Epithelial cell of prostate (primary cell): ENCODE results near the gene ORC6.

ENCODE experiments used
- DNase-seq: peaks from one replicate; pipeline ENCODE4 v3.0.0-alpha.2; 2011; ENCODE audit warnings: low read depth, low spot score
- H3K27ac ChIP-seq: fragments of 450-650 bp; 2 replicates; pipeline ENCODE4 v1.5.1; 2017; ENCODE audit warnings: mild to moderate bottlenecking

ORC6 gene

DNA sequence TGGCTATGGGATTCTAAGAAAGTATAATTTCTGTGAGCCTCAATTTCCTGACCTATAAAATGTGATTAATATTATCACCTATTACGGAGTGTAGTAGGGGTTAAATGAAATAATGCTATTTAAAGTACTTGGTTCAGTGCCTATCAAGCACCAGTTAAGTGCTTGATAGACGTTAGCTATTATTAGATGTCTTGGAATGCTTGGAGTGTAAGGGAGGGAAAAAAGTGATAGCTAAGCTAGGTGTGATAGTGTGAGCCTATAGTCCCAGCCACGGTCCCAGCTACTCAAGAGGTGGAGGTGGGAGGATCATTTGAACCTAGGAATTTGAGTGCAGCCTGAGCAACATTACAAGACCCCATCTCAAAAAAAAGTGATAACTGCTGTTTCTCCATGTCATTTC is 7.5 kb downstream of the ORC6 start:
- no peak overlapping the region for H3K27ac ChIP-seq
- no peak for DNase-seq

DNA sequence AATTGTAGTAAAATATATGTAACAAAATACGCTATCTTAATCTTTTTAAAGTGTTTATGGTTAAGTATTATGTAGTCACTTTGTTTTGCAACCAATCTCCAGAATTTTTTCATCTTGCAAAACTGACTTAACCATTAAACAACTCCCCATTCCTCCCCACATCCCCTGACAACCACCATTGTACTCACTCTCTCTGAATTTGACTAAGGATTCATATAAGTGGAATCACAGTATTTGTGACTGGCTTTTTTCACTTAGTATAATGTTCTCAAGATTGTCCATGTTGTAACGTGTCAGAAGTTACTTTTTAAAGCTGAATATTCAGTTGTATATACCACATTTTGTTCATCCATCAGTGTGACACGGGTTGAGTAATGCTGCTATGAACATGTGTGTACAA is 10.6 kb downstream of the ORC6 start:
- H3K27ac ChIP-seq = no peak overlapping the region
- DNase-seq = no peak

- H3K27ac ChIP-seq = no peak overlapping the region
- no peak for DNase-seq
Observed at GRCh38 chr16:46701615-46702014, 12.2 kb downstream of the ORC6 start.

DNA sequence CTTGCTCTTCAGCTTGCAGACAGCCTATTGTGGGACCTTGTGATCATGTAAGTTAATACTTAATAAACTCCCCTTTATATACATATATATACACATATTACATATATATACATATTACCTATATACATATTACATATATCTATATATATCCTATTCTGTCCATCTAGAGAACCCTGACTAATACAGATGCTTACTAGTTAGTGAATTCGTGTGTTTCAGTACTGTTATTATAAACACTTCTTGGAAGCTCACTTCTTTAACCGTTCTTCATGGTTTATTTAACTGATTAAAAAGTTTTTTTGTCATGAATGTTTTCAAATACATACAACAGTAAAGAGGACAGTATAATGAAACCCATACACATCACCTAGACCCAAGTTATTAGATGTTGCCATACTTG is 12.6 kb downstream of the ORC6 start:
- no peak overlapping the region for H3K27ac ChIP-seq
- no peak for DNase-seq

DNA sequence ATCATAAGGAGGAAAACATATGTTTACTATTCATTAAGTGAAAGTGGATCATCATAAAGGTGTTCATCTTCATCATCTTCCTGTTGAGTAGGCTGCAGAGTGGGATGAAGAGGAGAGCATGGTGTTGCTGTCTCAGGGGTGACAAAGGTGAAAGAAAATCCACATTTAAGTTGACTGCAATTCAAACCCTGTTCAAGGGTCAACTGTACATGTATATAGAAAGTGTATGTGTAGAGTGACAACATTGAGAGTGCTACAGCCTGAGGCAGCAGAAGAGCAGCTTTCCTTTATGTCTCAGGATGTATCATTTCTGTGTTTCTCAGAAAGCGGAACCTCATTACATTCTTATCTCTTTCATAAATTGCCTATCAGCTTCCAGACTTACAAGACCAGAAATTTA is 17.2 kb downstream of the ORC6 start:
- no peak for DNase-seq

DNA sequence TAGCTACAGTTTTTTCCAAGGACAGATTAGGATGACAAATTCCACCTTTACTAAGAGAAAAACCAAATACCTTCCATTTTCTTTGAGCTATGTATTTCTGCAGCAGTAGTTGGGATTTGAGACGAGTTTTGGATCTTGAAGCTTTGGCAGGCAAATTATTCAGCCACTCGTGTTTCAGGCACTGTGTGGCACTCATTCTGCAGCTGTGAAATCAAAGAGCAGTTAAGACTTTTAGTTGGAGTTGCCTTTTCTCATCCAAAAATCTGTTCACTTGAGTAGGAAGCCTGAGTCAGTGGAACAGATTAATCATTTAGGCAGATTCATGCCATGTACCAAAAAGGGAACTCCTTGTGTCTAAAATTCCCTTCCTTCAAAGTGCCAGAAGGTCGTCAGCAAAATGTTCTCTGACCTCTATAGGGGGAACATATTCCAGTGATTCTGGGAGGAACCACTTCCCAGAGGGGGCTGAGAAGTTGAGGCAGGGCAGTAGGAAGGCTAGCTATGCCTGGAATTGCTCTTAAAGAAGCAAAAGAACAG is 20.1 kb downstream of the ORC6 start:
- H3K27ac ChIP-seq = no peak overlapping the region
- DNase-seq = no peak

More for the DNA sequence above, 17.2 kb downstream of the ORC6 start:
- no peak overlapping the region for H3K27ac ChIP-seq

DNA sequence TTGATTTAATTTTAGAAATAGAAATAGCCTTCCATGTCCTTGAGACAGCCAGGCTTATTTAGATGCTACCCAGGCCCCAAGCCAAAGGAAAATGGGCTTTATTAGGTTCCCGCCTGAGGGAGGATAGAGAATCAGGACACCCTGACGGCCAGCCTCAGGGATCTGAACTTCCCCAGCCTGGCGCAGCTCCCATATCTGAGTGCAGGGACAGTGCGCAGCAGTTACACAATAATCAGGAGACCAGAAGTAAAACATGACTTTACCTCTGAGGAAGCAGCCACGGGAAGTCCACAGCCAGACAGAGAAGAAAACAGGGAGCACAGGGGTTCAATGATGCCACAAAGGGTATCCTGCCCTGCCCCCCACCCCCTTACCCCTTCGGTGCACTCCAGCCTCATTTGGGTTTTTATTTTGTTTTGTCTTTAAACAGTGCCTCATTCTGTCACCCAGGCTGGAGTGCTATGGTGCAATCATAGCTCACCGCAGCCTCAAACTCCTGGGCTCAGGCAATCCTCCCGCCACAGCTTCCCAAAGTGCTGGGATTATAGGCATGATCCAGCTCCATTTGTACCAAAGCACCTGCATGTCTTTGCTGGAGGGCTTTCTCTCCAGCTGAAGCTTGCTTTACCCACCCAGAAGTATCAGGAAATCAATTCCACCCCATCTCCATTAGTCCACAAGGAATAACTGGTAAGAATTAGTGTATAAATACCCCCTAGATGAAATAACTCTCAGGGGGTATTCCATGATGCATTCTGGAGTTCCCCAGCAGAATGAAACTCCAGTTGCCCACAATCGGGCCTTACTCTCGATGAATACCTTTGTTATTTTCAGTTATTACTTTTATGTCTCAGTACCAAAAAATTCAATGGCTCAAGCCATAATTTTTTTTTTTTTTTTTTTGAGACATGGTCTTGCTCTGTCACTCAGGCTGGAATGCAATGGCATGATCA is 21.9 kb downstream of the ORC6 start:
- DNase-seq = no peak
- H3K27ac ChIP-seq = no peak overlapping the region

DNA sequence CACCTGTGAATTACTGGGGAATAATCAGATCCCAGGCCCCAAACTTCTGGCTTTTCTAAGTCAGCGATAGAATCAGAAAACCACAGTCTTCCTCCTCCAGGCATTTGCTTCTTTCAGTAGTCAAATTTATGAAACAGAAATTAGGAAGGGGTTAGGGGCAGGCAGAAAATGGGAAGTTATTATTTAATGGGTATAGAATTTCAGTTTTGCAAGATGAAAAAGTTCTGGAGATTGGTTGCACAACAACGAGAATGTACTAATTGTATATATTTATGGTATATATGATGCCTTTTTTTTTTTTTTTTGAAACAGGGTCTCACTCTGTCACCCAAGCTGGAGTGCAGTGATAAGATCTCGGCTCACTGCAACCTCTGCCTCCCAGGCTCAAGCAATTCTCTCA is 23.5 kb downstream of the ORC6 start:
- no peak for DNase-seq
- H3K27ac ChIP-seq = no peak overlapping the region

GRCh38 chr16:46713634-46714033 is 24.2 kb downstream of the ORC6 start:
- no peak for DNase-seq
- no peak overlapping the region for H3K27ac ChIP-seq

- DNase-seq = no peak
- H3K27ac ChIP-seq = no peak overlapping the region
Observed at GRCh38 chr16:46714797-46715591, 25.5 kb downstream of the ORC6 start.

GRCh38 chr16:46715769-46716305 is 26.4 kb downstream of the ORC6 start:
- no peak overlapping the region for H3K27ac ChIP-seq
- no peak for DNase-seq

DNA sequence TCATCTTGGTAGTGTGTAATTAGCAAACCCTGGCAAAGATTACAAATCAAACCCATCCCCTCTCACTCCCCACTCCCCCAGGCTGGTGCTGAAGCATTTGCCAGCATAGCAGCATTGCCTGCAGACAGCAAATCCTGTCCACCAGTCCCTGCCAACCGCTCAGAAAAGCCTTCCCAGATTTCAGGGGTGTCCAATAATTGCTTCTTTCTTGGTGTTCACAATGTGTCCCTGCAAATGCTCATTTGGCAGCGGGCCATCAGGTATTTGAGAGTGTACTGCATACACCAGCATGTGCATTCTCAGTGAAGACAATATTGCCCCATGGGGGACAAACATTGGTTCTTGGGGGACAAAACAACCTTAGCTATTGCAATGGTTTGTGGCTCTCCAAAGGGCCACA is 28.2 kb downstream of the ORC6 start:
- no peak overlapping the region for H3K27ac ChIP-seq

DNA sequence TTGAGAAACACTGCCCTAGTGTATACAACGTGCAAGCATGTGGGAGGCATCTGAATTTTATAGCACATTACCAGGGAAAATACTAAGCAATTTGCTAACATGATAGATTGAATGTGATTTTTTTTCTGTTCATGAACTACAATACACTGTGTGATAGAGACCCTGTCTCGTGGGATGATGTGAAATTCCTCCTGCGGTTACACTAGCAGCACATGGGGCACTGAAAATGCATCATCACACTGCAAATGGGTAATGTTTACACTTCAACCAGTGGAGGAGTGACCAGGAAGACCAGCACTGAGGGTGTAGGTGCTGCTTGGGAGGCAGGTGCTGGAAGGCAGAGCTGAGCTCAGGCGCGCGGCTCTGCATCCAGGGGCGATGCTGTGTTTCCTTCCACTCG is 28.8 kb downstream of the ORC6 start:
- no peak for DNase-seq
- no peak overlapping the region for H3K27ac ChIP-seq

More for the DNA sequence above, 28.2 kb downstream of the ORC6 start:
- DNase-seq = no peak

GRCh38 chr16:46719528-46719927 is 30.1 kb downstream of the ORC6 start:
- no peak for DNase-seq
- no peak overlapping the region for H3K27ac ChIP-seq

DNA sequence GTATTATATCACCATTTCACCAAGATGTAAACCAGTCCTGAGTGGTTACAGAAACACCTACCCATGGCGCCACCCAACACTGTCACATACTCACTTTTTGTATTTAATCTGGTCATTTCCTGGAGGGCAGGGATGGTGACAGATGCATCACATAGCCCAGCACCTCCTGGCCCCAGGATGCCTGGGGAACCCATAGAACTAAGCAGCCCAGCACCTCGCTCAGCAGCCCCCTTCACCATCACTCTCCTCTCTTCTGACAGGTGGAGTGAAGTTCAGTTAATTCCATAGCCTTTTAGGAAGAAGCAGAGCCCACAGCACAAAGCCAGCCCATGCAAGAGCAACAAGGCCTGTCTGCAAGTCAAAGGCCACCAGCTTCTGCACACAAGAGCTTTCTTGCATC is 31.2 kb downstream of the ORC6 start:
- H3K27ac ChIP-seq = no peak overlapping the region
- no peak for DNase-seq

GRCh38 chr16:46721885-46722284 is 32.4 kb downstream of the ORC6 start:
- no peak for DNase-seq
- H3K27ac ChIP-seq = no peak overlapping the region

DNA sequence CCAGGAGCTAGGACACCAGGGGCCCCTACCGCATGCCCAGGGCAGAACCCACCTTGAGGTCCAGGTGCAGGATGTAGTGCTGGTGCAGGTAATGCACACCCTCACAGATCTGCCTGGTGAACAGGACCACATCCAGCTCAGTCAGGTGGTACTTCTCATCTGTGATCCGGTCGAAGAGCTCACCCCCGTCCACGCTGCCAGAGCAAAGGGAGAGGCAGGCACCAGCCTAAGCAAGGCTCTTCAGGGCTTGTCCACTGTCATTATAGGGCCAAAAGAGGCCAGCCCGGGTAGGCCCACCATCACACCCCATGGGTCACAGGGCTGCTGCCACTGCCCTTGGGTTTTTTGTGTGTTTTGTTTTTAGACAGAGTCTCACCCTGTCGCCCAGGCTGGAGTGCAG is 37.7 kb downstream of the ORC6 start:
- H3K27ac ChIP-seq = no peak overlapping the region
- no peak for DNase-seq

- H3K27ac ChIP-seq = no peak overlapping the region
- no peak for DNase-seq
Observed at GRCh38 chr16:46727630-46728029, 38.2 kb downstream of the ORC6 start.

GRCh38 chr16:46728806-46729205 is 39.3 kb downstream of the ORC6 start:
- DNase-seq = no peak
- no peak overlapping the region for H3K27ac ChIP-seq

DNA sequence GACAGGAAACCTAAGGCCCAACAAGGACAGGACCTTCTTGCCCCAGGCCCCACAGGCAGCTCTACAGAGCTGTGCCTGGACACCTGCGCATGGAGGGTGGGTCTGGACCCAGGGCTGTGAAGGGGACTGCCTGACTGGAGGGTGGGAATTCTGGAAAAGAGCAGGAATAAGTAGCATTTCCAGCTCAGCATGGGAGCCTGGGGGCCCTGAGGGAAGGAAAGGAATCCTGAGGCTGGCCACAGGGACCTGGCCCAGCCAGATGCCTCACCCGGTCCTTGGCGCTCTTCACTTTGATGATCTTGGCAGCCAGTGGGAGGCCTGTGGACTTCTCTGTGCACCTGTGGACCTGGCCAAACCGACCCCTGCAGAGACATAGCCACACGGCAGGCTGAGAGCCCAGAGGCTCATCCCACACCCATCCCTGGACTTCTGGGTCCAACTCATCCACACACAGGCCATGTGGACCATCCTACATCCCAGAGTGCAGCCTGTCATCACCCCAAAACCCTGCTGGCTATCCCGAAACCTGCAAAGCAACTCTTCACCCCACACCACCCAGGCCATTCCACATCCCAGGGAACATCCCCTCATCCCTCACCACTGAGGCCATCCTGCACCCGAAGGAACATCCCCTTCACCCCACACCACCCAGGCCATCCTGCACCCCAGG is 40.0 kb downstream of the ORC6 start:
- DNase-seq = no peak
- no peak overlapping the region for H3K27ac ChIP-seq
